SW480 (cell line): ENCODE results near the gene SNTB2.
A peak's percentile ranks its signal among the peaks of the same experiment; 100 is the strongest.

ENCODE experiments used
- DNase-seq: peaks from one replicate; pipeline ENCODE4 v3.0.0-alpha.2; 2016; ENCODE audit warnings: low spot score

SNTB2 gene

DNA sequence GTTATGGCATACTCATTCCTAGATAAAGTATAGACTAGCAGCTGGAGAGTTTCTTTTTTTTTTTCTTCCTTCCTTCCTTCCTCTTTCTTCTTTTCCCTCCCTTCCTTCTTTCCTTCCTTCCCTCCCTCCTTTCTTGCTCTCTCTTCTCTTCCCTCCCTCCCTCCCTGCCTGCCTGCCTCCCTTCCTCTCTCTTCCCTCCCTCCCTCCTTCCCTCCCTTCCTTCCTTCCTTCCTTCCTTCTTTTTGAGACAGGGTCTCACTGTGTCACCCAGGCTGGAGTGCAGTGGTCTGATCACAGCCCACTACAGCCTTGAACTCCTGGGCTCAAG, 7.0 kb upstream of the SNTB2 start:
- no peak for DNase-seq

DNA sequence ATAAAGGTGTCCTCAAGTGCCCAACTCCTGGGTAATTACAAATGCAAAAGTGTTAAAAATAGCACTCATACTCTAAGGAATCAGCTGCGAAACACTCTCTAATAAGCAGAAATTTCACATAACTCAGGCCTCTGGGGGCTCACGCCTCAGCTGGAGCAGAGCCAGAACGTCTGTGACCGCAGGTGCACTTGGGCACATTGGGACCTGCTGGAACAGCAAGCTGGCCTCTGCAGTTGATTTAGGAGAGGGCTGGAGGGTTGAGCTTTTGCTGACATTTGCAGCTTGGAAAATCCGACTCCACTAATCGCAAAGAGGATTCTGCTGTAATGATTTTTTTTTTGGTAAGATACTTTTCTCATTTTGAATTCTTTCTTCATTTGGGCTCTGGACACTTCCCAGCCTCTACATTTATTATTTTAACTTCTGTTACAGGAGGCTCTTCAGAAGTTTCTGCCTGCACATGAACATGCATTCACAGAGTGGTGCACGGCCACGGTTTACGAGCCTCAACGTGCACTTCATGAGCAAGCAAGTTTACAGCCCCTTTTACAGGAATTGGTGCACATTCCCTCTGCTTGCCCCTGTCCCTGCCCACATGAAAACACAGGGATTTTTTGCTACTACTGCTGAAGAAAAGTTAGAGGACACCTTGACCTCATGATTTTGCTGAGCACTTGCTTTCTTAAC, 4.1 kb upstream of the SNTB2 start:
- no peak for DNase-seq

DNA sequence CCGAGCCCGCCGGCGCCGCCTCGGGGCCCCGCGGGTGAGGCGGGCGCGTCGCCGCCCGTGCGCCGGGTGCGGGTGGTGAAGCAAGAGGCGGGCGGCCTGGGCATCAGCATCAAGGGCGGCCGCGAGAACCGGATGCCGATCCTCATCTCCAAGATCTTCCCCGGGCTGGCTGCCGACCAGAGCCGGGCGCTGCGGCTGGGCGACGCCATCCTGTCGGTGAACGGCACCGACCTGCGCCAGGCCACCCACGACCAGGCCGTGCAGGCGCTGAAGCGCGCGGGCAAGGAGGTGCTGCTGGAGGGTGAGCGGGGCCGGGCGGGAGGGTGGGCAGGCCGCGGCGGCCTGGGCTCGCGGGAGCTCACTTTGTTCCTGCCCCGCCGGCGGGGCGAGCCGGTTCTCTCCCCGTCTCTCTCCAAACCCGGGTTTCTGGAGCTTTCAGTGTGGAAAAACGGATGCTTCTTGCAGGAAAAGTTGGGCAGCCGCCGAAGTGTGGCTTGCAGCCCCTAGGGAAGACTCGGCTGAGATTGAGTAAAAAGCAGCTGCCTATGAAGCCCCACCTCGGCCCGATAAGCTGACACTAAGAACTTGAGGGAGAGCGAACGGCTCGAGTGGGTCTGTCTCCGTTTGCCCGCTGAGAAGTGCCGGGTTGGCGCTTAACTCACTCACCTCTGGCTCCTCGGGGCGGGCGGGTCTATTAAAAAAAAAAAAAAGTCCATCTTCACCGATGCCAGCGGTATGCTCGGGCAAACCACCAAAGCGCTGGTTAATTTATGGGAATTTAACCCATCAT, 677 bp downstream of the SNTB2 start:
- peak; percentile 50 for DNase-seq

- DNase-seq = peak; percentile 43
Measured at GRCh38 chr16:69188236-69188549, 1.2 kb downstream of the SNTB2 start.

DNA sequence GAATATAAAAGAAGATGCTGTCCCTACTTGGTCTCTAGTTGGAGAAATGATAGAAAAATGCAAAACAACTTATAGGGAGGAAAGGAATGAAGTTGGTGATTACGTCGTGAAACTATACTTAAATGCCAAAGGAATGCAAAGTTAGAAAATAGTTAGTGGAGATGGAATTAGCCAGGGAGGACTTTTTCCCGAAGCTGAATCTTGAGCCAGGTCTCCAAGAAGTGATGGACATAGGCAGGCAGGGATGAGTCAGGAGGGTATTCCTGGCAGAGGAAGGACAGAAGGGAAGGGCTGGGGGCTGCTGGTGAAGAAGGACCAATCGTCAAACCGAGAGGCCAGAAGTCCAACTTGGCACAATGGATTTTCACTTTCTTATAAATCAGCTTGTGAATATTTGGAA, 1.8 kb downstream of the SNTB2 start:
- DNase-seq = no peak

DNA sequence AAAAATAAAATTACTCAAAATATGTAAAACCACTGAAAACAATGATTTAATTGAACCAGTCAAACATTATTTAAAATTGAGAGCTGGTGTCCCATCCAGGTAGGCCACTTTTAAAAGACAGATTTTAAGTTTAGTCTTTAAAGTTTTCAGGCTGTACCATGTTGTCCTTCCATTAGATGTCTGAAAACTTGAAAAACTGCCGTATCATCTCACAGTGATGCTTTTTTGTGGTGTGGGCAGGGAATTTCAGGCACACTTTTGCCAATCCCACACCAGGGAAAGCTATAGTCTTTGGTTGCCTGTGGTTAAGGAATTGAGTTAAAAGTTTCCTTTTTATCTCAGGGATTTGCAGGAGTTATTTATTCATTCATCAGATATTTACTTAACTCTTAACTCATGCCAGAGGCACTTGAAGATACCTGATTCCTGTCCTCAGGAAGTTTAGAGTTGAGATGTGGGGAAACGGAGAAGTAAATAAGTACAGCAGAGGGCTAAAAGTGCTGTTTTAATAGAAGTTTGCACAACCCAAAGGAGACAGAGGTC, 3.2 kb downstream of the SNTB2 start:
- no peak for DNase-seq

DNA sequence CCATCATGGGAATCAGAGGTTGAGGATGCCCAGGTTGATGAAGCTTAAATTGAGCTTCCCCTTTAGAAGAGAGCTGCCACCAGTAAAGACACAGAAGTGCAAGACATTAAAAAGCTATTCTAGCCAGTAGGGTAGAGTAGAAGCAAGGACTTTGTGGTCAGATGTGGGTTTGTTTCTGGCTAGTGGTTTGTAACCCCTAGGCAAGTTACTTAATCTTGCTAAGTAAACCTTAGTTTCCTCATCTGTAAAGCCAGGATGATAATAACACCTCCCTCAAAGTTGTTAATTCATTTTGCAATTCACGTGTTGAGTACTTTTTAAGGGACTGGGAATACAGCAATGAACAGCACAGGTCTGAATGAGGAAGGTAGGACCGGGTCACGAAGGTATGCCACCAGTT, 3.6 kb downstream of the SNTB2 start:
- DNase-seq = no peak

GRCh38 chr16:69191136-69191535, 4.2 kb downstream of the SNTB2 start:
- DNase-seq = no peak

DNA sequence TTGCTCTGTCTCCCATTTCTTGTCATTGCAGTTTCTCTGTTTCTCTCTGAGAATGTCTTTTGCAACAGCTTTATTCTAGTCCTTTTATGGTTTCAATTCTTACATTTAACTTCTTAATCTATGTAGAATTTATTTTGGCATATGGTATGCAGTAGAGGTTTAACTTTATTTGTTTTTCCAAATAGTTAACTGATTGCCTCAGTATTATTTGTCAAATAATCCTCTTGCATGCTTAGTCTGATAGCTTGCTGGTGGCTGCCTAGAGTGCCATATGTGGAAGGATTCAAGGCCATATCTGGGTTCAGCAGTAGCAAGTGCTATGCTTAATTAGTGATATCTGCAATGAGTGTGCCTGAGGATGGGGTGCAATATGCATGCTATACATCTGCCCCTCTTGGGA, 6.9 kb downstream of the SNTB2 start:
- no peak for DNase-seq

GRCh38 chr16:69194488-69194887, 7.5 kb downstream of the SNTB2 start:
- DNase-seq = no peak

- no peak for DNase-seq
Measured at GRCh38 chr16:69195369-69196029, 8.5 kb downstream of the SNTB2 start.

GRCh38 chr16:69197573-69197972, 10.6 kb downstream of the SNTB2 start:
- DNase-seq = no peak

- DNase-seq = no peak
Measured at GRCh38 chr16:69199382-69199781, 12.4 kb downstream of the SNTB2 start.

- DNase-seq = no peak
Measured at GRCh38 chr16:69201291-69201690, 14.3 kb downstream of the SNTB2 start.

DNA sequence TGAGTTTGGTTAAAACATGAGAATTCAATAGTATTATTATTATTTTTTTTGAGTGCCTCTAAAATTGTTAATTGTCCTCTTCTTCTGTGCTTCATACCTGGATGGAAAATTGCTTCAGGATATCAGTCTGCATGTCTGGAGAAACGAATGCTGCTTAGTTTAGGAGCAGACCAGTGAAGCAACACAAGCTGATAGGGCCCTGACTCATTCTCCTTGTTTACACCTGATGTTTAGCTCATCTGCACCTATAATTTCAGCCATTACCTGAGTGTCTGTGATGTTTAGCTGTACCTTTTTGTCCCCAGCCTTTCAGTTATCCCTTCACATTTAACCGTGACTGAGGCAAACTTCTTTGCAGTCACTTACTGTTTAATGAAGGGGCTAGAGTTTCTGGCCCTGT, 14.8 kb downstream of the SNTB2 start:
- no peak for DNase-seq

- DNase-seq = no peak
Measured at GRCh38 chr16:69204172-69204571, 17.2 kb downstream of the SNTB2 start.

DNA sequence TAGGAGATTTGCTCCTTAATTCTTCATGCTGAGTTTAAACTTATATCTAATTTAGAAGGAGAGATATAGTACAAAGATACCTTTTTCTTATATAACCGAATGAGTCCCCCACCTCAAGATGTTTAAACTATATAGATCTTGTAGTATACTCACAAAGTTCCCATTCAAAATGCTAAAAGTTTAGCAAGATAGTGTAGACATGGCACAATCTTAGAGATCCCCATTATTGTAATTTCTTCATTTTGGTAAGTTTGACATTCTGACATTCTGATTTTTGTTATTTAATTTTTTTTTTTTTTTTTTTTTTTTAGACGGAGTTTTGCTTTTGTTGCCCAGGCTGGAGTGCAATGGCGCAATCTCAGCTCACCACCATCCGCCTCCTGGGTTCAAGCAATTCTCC, 22.8 kb downstream of the SNTB2 start:
- no peak for DNase-seq

GRCh38 chr16:69217433-69217832, 30.5 kb downstream of the SNTB2 start:
- no peak for DNase-seq

- no peak for DNase-seq
Measured at GRCh38 chr16:69219279-69219678, 32.3 kb downstream of the SNTB2 start.

GRCh38 chr16:69223882-69224281, 36.9 kb downstream of the SNTB2 start:
- no peak for DNase-seq

DNA sequence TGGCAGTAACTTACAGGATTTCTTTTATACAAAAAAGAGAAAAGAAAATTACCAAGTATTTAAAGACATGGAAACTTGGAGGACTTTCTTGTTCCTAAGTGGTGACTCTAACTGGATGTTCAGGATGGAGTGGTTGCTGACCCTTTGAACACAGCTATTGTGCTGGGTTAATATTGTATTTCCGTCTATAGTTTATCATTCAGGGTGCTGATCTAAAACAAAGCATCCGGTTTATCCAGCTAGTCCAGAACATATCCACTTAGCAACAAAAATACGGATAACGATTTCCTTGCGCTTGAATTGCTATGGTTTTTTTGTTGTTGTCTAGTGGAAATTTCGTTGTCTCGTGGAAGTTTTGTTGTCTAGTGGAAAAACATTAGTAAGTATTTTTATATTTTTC, 38.2 kb downstream of the SNTB2 start:
- no peak for DNase-seq

DNA sequence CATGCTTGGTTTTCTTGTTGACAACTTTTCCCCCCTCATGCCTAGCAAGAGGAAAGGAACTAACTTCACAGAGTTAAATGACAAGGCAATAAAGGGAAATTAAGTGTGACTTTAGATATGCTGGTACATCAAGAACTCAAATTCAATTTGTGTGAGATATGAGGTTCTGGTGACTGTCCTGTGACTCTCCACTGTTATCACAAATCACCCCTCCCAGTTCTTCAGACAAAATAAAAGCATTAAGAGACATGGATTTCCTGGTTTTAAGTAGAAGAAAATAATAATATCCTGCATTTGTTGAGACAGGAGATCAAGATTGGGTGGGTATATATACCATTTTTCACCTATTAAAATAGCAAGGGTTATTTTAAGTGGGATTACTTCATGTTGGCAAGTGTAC, 46.2 kb downstream of the SNTB2 start:
- DNase-seq = no peak

- DNase-seq = no peak
Measured at GRCh38 chr16:69234460-69234859, 47.5 kb downstream of the SNTB2 start.
